ENCODE measurements around the gene CCHCR1.
"Not testable (repeated sequence)": the region's sequence is repeated elsewhere in the genome, so short reads cannot be mapped to it uniquely, and the experiment has no call there.

Gene CCHCR1

DNA sequence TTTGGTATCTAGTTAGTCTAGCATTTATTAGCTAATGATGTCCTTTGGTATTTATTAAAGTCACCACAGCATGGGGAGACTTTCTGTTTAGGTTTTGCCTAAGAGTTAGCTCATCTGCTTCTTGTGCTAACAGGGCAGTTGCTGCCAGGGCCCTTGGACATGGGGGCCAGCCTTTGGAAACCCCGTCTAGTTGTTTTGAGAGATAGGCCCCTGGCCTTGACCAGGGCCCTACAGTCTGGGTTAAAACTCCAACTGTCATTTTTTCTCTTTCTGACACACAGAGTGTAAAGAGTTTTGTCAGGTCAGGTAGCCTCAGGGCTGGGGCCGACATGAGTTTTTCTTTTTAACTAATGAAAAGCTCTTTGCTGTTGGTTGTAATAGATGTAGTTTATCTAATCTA lies 25.7 kb upstream of the CCHCR1 start:
- DNase-seq, result not testable (repeated sequence)

GRCh38 chr6:31180500-31180899 lies 22.9 kb upstream of the CCHCR1 start:
- DNase-seq, result peak; percentile 79

GRCh38 chr6:31179896-31180295 lies 22.3 kb upstream of the CCHCR1 start:
- no peak for DNase-seq

- DNase-seq, result no peak
Observed at GRCh38 chr6:31179042-31179386, 21.4 kb upstream of the CCHCR1 start.

- peak; percentile 61 for DNase-seq
Observed at GRCh38 chr6:31178143-31179041, 20.8 kb upstream of the CCHCR1 start.

- DNase-seq, result no peak
Observed at GRCh38 chr6:31175971-31176370, 18.4 kb upstream of the CCHCR1 start.

DNA sequence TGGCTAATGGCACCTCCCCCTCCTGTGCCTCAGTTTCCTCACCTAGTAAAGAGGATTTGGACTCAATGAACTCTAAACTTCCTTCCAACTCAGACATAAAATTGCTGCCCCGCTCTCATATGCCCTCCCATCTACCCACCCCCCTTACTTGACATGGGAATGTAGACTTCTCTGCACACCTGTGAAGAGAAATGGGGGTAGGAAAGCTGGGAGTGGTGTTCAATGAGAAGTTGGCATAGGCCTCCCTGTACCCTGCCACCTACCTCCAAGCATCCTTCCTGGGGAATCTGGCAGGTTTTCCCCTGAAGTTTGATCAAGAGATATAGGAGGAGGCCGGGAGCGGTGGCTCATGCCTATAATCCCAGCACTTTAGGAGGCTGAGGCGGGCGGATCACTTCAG lies 16.8 kb upstream of the CCHCR1 start:
- DNase-seq, result no peak

GRCh38 chr6:31173406-31173805 lies 15.8 kb upstream of the CCHCR1 start:
- DNase-seq, result no peak

DNA sequence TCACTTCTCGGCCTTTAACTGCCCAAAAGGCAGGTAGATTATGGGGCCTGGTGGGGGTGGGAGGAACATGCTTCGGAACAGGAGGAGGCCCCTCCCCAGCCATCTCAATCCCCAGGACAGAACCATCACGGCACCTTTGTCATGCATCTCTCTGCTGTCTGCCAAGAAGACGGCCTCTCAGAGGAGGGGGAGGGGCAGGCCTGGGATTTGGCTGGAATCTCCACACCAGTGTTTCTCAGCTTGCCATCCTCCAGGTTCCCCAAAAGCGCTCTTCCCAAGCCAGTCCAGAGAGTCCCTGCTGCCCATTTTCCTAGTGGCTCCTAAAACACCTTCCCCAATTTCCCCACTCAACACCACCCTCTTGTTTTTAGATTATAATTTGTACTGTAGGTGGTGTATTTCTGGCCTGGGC lies 15.4 kb upstream of the CCHCR1 start:
- no peak for DNase-seq

- no peak for DNase-seq
Observed at GRCh38 chr6:31171931-31172905, 14.6 kb upstream of the CCHCR1 start.

GRCh38 chr6:31170987-31171671 lies 13.5 kb upstream of the CCHCR1 start:
- no peak for DNase-seq

GRCh38 chr6:31170600-31170881 lies 12.9 kb upstream of the CCHCR1 start, which contains the start of gene POU5F1:
Gene POU5F1, minus strand, starts transcription at chr6:31170682. Its CDS starts 62 bp downstream, at chr6:31170620.
- DNase-seq, result no peak

DNA sequence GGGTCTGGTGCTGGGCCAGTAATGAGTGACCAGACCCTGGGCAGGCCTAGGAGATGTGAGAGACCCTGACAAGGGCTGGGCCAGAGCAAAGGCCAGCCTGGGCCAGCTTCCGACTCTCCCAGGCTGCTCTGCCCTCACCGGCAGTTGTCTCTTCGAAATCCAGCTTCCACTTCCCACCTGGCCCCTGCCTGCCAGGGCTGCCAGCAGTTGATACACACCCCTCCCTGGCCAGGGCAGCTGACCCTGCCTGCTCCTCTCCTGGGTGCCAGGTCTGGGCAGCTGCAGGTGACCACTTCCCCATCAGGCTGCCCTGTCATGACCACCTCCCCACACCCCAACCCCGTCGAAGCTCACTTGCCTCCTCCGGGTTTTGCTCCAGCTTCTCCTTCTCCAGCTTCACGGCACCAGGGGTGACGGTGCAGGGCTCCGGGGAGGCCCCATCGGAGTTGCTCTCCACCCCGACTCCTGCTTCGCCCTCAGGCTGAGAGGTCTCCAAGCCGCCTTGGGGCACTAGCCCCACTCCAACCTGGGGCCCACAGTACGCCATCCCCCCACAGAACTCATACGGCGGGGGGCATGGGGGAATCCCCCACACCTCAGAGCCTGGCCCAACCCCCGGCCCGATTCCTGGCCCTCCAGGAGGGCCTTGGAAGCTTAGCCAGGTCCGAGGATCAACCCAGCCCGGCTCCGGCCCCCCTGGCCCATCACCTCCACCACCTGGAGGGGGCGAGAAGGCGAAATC lies 12.4 kb upstream of the CCHCR1 start:
- DNase-seq, result not testable (repeated sequence)

- DNase-seq, result no peak
Observed at GRCh38 chr6:31169123-31169857, 11.7 kb upstream of the CCHCR1 start.

DNA sequence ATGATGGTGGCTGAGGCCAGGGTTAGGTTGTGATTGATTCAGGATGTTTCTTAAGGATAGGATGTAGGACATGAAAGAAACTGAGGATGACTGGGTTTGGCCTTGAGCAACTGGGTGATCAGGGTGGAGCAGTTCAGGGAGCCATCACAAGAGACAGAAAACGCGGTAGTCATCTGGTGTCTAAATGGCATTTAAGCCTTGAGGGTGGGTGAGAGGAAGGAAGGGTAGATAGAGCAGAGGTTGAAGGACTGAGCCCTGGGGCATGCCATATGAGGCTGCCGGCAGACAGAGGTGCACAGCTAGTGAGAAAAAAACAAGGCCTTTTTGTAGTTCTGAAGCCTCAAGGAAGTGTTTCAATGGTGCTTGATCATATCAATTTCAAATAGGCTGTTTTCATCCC lies 11.0 kb upstream of the CCHCR1 start:
- no peak for DNase-seq

- DNase-seq, result no peak
Observed at GRCh38 chr6:31165986-31166385, 8.4 kb upstream of the CCHCR1 start.

- not testable (repeated sequence) for DNase-seq
Observed at GRCh38 chr6:31165064-31165832, 7.6 kb upstream of the CCHCR1 start.

- not testable (repeated sequence) for DNase-seq
Observed at GRCh38 chr6:31164475-31165063, 7.0 kb upstream of the CCHCR1 start.

DNA sequence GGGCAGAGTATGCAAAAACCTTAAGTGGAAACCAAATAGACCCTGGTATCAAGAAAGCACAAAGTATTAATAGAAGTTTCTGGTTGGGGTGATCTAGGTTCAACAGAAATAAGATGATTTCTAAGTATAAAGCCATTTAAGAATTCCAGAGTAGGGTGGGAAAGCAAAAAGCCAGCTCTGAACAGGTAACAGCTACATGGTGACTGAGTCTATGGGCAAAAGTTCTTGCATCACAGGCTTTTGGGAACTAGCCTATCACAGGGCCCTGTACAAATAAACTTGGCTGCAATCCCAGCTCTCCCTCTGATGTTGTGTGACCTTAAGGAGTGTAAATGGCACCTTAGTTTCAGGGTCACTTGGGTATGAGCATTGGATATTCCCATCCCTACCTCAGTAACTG lies 6.3 kb upstream of the CCHCR1 start:
- DNase-seq, result no peak

- no peak for DNase-seq
Observed at GRCh38 chr6:31162463-31163165, 5.0 kb upstream of the CCHCR1 start.
